Endothelial cell of umbilical vein (primary cell): ENCODE data around the gene KNCN. TPM values are rescaled to one million over a fixed set of nuclear protein-coding genes. Genes with fewer than 3 reads are reported as not detected.
A peak's percentile ranks its signal among the peaks of the same experiment; 100 is the strongest.

Source experiments
- BruUV-seq: library from RNA; stranded (reverse); fragments of 400-500 nt; replicated peaks from 2 replicates; lab custom pipeline; 2021; lab: Mats Ljungman, UMichigan
- CTCF ChIA-PET: fragments of 300-600, 350-600 bp; sonication (Branson Sonifier 250); formaldehyde crosslinking; loops from one replicate; lab custom pipeline; 2021; ENCODE audit warnings: antibody characterized with exemption, inconsistent platforms; lab: Charles Lee
- POLR2A ChIA-PET: fragments of 300-600, 350-600 bp; sonication (Branson Sonifier 250); formaldehyde crosslinking; loops from one replicate; lab custom pipeline; 2021; ENCODE audit warnings: antibody characterized with exemption, inconsistent platforms; lab: Charles Lee
- DNase-seq: peaks from one replicate; pipeline ENCODE4 v3.0.0-alpha.2; 2011; ENCODE audit warnings: low read depth, low spot score
- FAIRE-seq: peaks from 2 replicates; lab custom pipeline; 2011; peaks lifted over from hg19 to GRCh38; lab: Jason Lieb, UNC
- H2AFZ ChIP-seq: 2 replicates; pipeline ENCODE4 v1.6.0; 2012; ENCODE audit warnings: low read depth, low read length, control low read depth, inconsistent platforms
- H3K27ac ChIP-seq: 2 replicates; pipeline ENCODE4 v1.5.1; 2011; ENCODE audit warnings: low read depth, mild to moderate bottlenecking, control low read depth, low read length, moderate library complexity; ENCODE audit not compliant: insufficient read depth
- H3K27me3 ChIP-seq, 2 experiments: 2 replicates each; pipeline versions ENCODE4 v1.6.0 to v1.6.1; 2011; ENCODE audit warnings: low read length in 2 of 2, mixed read lengths in 1 of 2; ENCODE audit not compliant: control insufficient read depth in 2 of 2, insufficient read depth in 2 of 2
- H3K36me3 ChIP-seq, 2 experiments: 2 replicates in 1 of 2; 3 replicates in 1 of 2; pipeline ENCODE4 v1.5.1; 2011; ENCODE audit warnings: low read length in 2 of 2, mild to moderate bottlenecking in 1 of 2, moderate library complexity in 1 of 2; ENCODE audit not compliant: control insufficient read depth in 2 of 2, insufficient read depth in 2 of 2; ENCODE audit errors: extremely low read depth in 1 of 2
- H3K4me1 ChIP-seq: 3 replicates; pipeline ENCODE4 v1.5.1; 2011; ENCODE audit warnings: mild to moderate bottlenecking, low read length; ENCODE audit not compliant: control insufficient read depth, insufficient read depth; ENCODE audit errors: extremely low read depth
- H3K4me2 ChIP-seq: 2 replicates; pipeline ENCODE4 v1.6.1; 2011; ENCODE audit warnings: low read length, control low read depth, mixed read lengths; ENCODE audit not compliant: insufficient read depth
- H3K4me3 ChIP-seq, 3 experiments: fragments of 200-600 bp in 1 of 3; sonication (generic), shearing (Covaris generic) in 1 of 3; replicated peaks in 1 of 3; 2 replicates each; pipeline ENCODE4 v1.5.1; 2011 to 2016; ENCODE audit warnings: control low read depth in 3 of 3, low read length in 3 of 3, mild to moderate bottlenecking in 2 of 3, inconsistent platforms in 1 of 3, low read depth in 1 of 3, moderate library complexity in 1 of 3; ENCODE audit not compliant: insufficient read depth in 1 of 3
- H3K79me2 ChIP-seq: 2 replicates; pipeline ENCODE4 v1.6.0; 2012; ENCODE audit warnings: low read length, inconsistent platforms; ENCODE audit not compliant: control insufficient read depth, insufficient read depth
- H3K9ac ChIP-seq: replicated peaks from 2 replicates; pipeline ENCODE3; 2011; ENCODE audit warnings: low read length, control low read depth; ENCODE audit not compliant: insufficient read depth; ENCODE audit errors: extremely low read depth
- H3K9me1 ChIP-seq: replicated peaks from 3 replicates; pipeline ENCODE4 v1.6.0; 2011; ENCODE audit warnings: mild to moderate bottlenecking, low read length; ENCODE audit not compliant: control insufficient read depth, insufficient read depth; ENCODE audit errors: extremely low read depth
- H3K9me3 ChIP-seq: replicated peaks from 2 replicates; pipeline ENCODE4 v1.5.1; 2012; ENCODE audit warnings: low read length, inconsistent platforms; ENCODE audit not compliant: control insufficient read depth, insufficient read depth
- H4K20me1 ChIP-seq: replicated peaks from 2 replicates; pipeline ENCODE3; 2011; ENCODE audit warnings: mild to moderate bottlenecking, low read length; ENCODE audit not compliant: control insufficient read depth, insufficient read depth; ENCODE audit errors: extremely low read depth
- CTCF ChIP-seq, 2 donors: IDR thresholded peaks; 1 replicate in 1 of 2; 2 replicates in 1 of 2; pipeline ENCODE4 v1.5.1; 2011; ENCODE audit warnings: low read length in 2 of 2, mild to moderate bottlenecking in 2 of 2, moderate library complexity in 2 of 2, control low read depth in 1 of 2, inconsistent platforms in 1 of 2, low read depth in 1 of 2; ENCODE audit not compliant: insufficient read depth in 1 of 2; ENCODE audit errors: extremely low read depth in 1 of 2
- EZH2 ChIP-seq: IDR thresholded peaks from 2 replicates; pipeline ENCODE4 v1.6.1; 2012; ENCODE audit warnings: borderline replicate concordance, low read depth, mild to moderate bottlenecking, moderate library complexity, low read length, inconsistent platforms; ENCODE audit not compliant: severe bottlenecking
- FOS ChIP-seq: IDR thresholded peaks from 2 replicates; pipeline ENCODE4 v1.6.1; 2011; ENCODE audit warnings: mild to moderate bottlenecking, low read length, moderate library complexity, borderline replicate concordance; ENCODE audit not compliant: insufficient read depth
- GATA2 ChIP-seq: IDR thresholded peaks from 2 replicates; pipeline ENCODE4 v1.7.0; 2011; ENCODE audit warnings: low read depth, mild to moderate bottlenecking, moderate library complexity, mixed read lengths, low read length; ENCODE audit not compliant: insufficient read length, insufficient read depth
- JUN ChIP-seq: IDR thresholded peaks from 2 replicates; pipeline ENCODE4 v1.6.1; 2011; ENCODE audit warnings: borderline replicate concordance, low read depth; ENCODE audit not compliant: insufficient read length, insufficient read depth
- MAX ChIP-seq: IDR thresholded peaks from 2 replicates; pipeline ENCODE4 v1.6.1; 2011; ENCODE audit not compliant: insufficient read depth, insufficient read length
- MYC ChIP-seq: IDR thresholded peaks from one replicate; pipeline ENCODE4 v1.6.1; 2011; ENCODE audit warnings: mild to moderate bottlenecking, low read depth, low read length
- POLR2A ChIP-seq: IDR thresholded peaks from 2 replicates; pipeline ENCODE4 v1.6.1; 2012; ENCODE audit warnings: low read depth, mild to moderate bottlenecking, control low read depth, low read length
- POLR2AphosphoS5 ChIP-seq: IDR thresholded peaks from 2 replicates; pipeline ENCODE4 v1.6.1; 2012; ENCODE audit warnings: low read depth, mild to moderate bottlenecking, control low read depth, low read length, moderate library complexity; ENCODE audit not compliant: insufficient read depth
- dilution Hi-C: fragments of 300-500 bp; cut with MboI; formaldehyde crosslinking; loops from one replicate; pipeline ENCODE4 v1.15.0; 2019; ENCODE audit warnings: low sequenced_read_pairs; ENCODE audit not compliant: extremely low pct_ligation_motif_present
- intact Hi-C: fragments of 100-400 bp; cut with micrococcal nuclease; formaldehyde crosslinking; loops from one replicate; pipeline ENCODE4 v1.10.0; 2022
- polyA plus RNA-seq, 4 experiments: library from polyadenylated mRNA; depleted of rRNA in 3 of 4; stranded (reverse) in 3 of 4; unstranded in 1 of 4; fragments of >200 nt; gene quantifications; 2 replicates each; pipeline versions ENCODE4 v1.2.1 to v1.2.3, GENCODE V29; 2011 to 2012; ENCODE audit warnings: missing spikeins in 1 of 4
- total RNA-seq: library from RNA; stranded (reverse); gene quantifications from 2 replicates; pipeline ENCODE4 v1.2.3, GENCODE V29; 2021

The KNCN gene
- total and polyA plus RNA-seq, 2 donors (not counting 3 experiments of a cell fraction or from before 2014, with no cell fraction given) = not detected

- no peaks in the 10 kb centered on the region for H3K4me1 ChIP-seq
- H3K27ac ChIP-seq = no peak overlapping the region
- no peaks in the 10 kb centered on the region for H3K79me2 ChIP-seq
- FAIRE-seq = no peak
- H2AFZ ChIP-seq = no peak overlapping the region
- H3K27me3 ChIP-seq = no peaks in the 10 kb centered on the region
- TSS peak; percentile 40 for BruUV-seq
- DNase-seq = no peak
- H3K9me1 ChIP-seq = no peaks in the 10 kb centered on the region
- no peak overlapping the region for H3K4me3 ChIP-seq
- ChIA-PET CTCF (no interaction called here), POLR2A (no interaction called here)
- no peaks in the 10 kb centered on the region for H3K9me3 ChIP-seq
- intact Hi-C loops (no loop called here), dilution Hi-C loops (no loop called here)
- TF ChIP-seq POLR2AphosphoS5 (no peak), MAX (no peak), EZH2 (no peak), JUN (no peak), FOS (no peak), MYC (no peak), POLR2A (no peak), GATA2 (no peak), CTCF (IDR thresholded peaks at IDR 0.05; ENCODE audit: extremely low read depth in 1 of 2, insufficient read depth in 1 of 2, low read depth in 1 of 2, low read length in 2 of 2) (no peak)
- H3K4me2 ChIP-seq = no peak overlapping the region
- H3K9ac ChIP-seq = no peak overlapping the region
- H4K20me1 ChIP-seq = no peaks in the 10 kb centered on the region
- peaks cover 0 to 6% of the 10 kb centered on the region in 2 experiments for H3K36me3 ChIP-seq
Observed at GRCh38 chr1:46557403-46557802, 6.0 kb upstream of the KNCN start.
